Colon (tissue), 2 donors: Measurements from ENCODE around the gene ZSCAN30.
"Not testable (repeated sequence)": the region's sequence is repeated elsewhere in the genome, so short reads cannot be mapped to it uniquely, and the experiment has no call there.

Experiments
- FAIRE-seq: peaks from 2 replicates; lab custom pipeline; 2012; peaks lifted over from hg19 to GRCh38; lab: Jason Lieb, UNC
- donor health status: control.
- donor health status: control.

Gene ZSCAN30

GRCh38 chr18:35231052-35231451, 59.0 kb downstream of the ZSCAN30 start:
- no peak for FAIRE-seq

- no peak for FAIRE-seq
Measured at GRCh38 chr18:35227254-35227653, 62.8 kb downstream of the ZSCAN30 start.

- no peak for FAIRE-seq
Measured at GRCh38 chr18:35223797-35224196, 66.2 kb downstream of the ZSCAN30 start.

- FAIRE-seq: no peak
Measured at GRCh38 chr18:35220424-35220823, 69.6 kb downstream of the ZSCAN30 start.

GRCh38 chr18:35219331-35219730, 70.7 kb downstream of the ZSCAN30 start:
- FAIRE-seq: not testable (repeated sequence)

GRCh38 chr18:35216611-35217010, 73.4 kb downstream of the ZSCAN30 start:
- FAIRE-seq: not testable (repeated sequence)

GRCh38 chr18:35215026-35215425, 75.0 kb downstream of the ZSCAN30 start:
- FAIRE-seq: no peak

GRCh38 chr18:35205746-35206458, 84.1 kb downstream of the ZSCAN30 start:
- FAIRE-seq: not testable (repeated sequence)

- FAIRE-seq: no peak
Measured at GRCh38 chr18:35205199-35205712, 84.8 kb downstream of the ZSCAN30 start.

- FAIRE-seq: no peak
Measured at GRCh38 chr18:35203067-35203466, 87.0 kb downstream of the ZSCAN30 start.

GRCh38 chr18:35201256-35201931, 88.6 kb downstream of the ZSCAN30 start:
- no peak for FAIRE-seq
